ENCODE results near the gene TLR9.

The TLR9 gene

GRCh38 chr3:52248816-52249547 lies 23.5 kb upstream of the TLR9 start:
- DNase-seq (ENCODE audit: extremely low spot score): no peak
- ChIA-PET POLR2A (interaction anchor here (1.0 to 1.8 kb wide), 5 partner anchors 9 to 39 kb away, joined by 4 to 11 read pairs (median 5); partner anchors contain the start of genes TWF2 and WDR82), CTCF (interaction anchor here (1.0 kb wide), 1 partner anchor 17 kb away, joined by 3 read pairs; no protein-coding TSS in a partner anchor)
- TF ChIP-seq L3MBTL2 (conservative IDR thresholded peaks at IDR 0.05) (no peak), HDGF (IDR thresholded peaks at IDR 0.05; ENCODE audit: borderline replicate concordance) (no peak), ZNF384 (IDR thresholded peaks at IDR 0.05) (no peak), NFRKB (IDR thresholded peaks at IDR 0.05) (no peak), LEF1 (IDR thresholded peaks at IDR 0.05; ENCODE audit: borderline replicate concordance) (no peak), TARDBP (IDR thresholded peaks at IDR 0.05) (no peak), FOXK2 (IDR thresholded peaks at IDR 0.05) (no peak), BHLHE40 (IDR thresholded peaks at IDR 0.05; ENCODE audit: borderline replicate concordance) (no peak), CTBP1 (IDR thresholded peaks at IDR 0.05; ENCODE audit: borderline replicate concordance) (no peak), FOXA1 (IDR thresholded peaks at IDR 0.05) (no peak), PKNOX1 (IDR thresholded peaks at IDR 0.05) (no peak), SUZ12 (IDR thresholded peaks at IDR 0.05) (no peak), FOXM1 (IDR thresholded peaks at IDR 0.05; ENCODE audit: borderline replicate concordance) (no peak), SP1 (IDR thresholded peaks at IDR 0.05) (no peak), ARNT (IDR thresholded peaks at IDR 0.05) (no peak), ELF4 (IDR thresholded peaks at IDR 0.05) (no peak)

GRCh38 chr3:52248165-52248541 lies 22.7 kb upstream of the TLR9 start:
- DNase-seq (ENCODE audit: extremely low spot score): no peak
- ChIA-PET CTCF (no interaction called here), POLR2A (interaction anchor here (1.0 to 1.8 kb wide), 4 partner anchors 8 to 40 kb away, joined by 4 to 11 read pairs (median 7); partner anchors contain the start of gene TWF2)
- no peak for TF ChIP-seq PKNOX1 (IDR thresholded peaks at IDR 0.05)
- no peak for TF ChIP-seq ZNF384 (IDR thresholded peaks at IDR 0.05)

- POLR2A ChIA-PET: interaction anchor here (1.0 to 1.4 kb wide), 2 partner anchors 13 to 41 kb away, joined by 4 read pairs; no protein-coding TSS in a partner anchor
- TF ChIP-seq NFRKB (IDR thresholded peaks at IDR 0.05): no peak
- no peak for TF ChIP-seq ZNF384 (IDR thresholded peaks at IDR 0.05)
- TF ChIP-seq FOXA1 (IDR thresholded peaks at IDR 0.05): no peak
- TF ChIP-seq SP1 (IDR thresholded peaks at IDR 0.05): no peak
- no peak for TF ChIP-seq TARDBP (IDR thresholded peaks at IDR 0.05)
- TF ChIP-seq HDGF (IDR thresholded peaks at IDR 0.05; ENCODE audit: borderline replicate concordance): no peak
- no peak for TF ChIP-seq BHLHE40 (IDR thresholded peaks at IDR 0.05; ENCODE audit: borderline replicate concordance)
- TF ChIP-seq ELF4 (IDR thresholded peaks at IDR 0.05): no peak
- no peak for TF ChIP-seq SUZ12 (IDR thresholded peaks at IDR 0.05)
- no peak for TF ChIP-seq PKNOX1 (IDR thresholded peaks at IDR 0.05)
- no peak for TF ChIP-seq LEF1 (IDR thresholded peaks at IDR 0.05; ENCODE audit: borderline replicate concordance)
- TF ChIP-seq L3MBTL2 (conservative IDR thresholded peaks at IDR 0.05): no peak
- no peak for TF ChIP-seq CTBP1 (IDR thresholded peaks at IDR 0.05; ENCODE audit: borderline replicate concordance)
- no peak for TF ChIP-seq ARNT (IDR thresholded peaks at IDR 0.05)
- TF ChIP-seq FOXK2 (IDR thresholded peaks at IDR 0.05): no peak
- no peak for TF ChIP-seq FOXM1 (IDR thresholded peaks at IDR 0.05; ENCODE audit: borderline replicate concordance)
- DNase-seq (ENCODE audit: extremely low spot score): no peak
- CTCF ChIA-PET: no interaction called here
Measured at GRCh38 chr3:52247409-52248164, 22.1 kb upstream of the TLR9 start.

- CTCF ChIA-PET: no interaction called here
- TF ChIP-seq ELF4 (IDR thresholded peaks at IDR 0.05) (no peak), FOXK2 (IDR thresholded peaks at IDR 0.05) (no peak), L3MBTL2 (conservative IDR thresholded peaks at IDR 0.05) (no peak)
- DNase-seq (ENCODE audit: extremely low spot score): no peak
- POLR2A ChIA-PET: interaction anchor here (0.7 kb wide), 1 partner anchor 51 kb away, joined by 3 read pairs; no protein-coding TSS in a partner anchor
Measured at GRCh38 chr3:52246728-52247408, 21.4 kb upstream of the TLR9 start.

GRCh38 chr3:52246264-52246620 lies 20.8 kb upstream of the TLR9 start:
- no peak for DNase-seq (ENCODE audit: extremely low spot score)

More at GRCh38 chr3:52246264-52246620, 20.8 kb upstream of the TLR9 start:
- no peak for TF ChIP-seq FOXM1 (IDR thresholded peaks at IDR 0.05; ENCODE audit: borderline replicate concordance)
- ChIA-PET CTCF (no interaction called here), POLR2A (interaction anchor here (0.7 kb wide), 1 partner anchor 51 kb away, joined by 3 read pairs; no protein-coding TSS in a partner anchor)

All from HEK293T (cell line).